CD4-positive, alpha-beta T cell treated with Interleukin-10 for 1 hour (primary cell): ENCODE measurements around the gene ARNT2.

Experiments
- DNase-seq: peaks from one replicate; pipeline ENCODE4 v3.0.0-alpha.2; 2020

Gene ARNT2

DNA sequence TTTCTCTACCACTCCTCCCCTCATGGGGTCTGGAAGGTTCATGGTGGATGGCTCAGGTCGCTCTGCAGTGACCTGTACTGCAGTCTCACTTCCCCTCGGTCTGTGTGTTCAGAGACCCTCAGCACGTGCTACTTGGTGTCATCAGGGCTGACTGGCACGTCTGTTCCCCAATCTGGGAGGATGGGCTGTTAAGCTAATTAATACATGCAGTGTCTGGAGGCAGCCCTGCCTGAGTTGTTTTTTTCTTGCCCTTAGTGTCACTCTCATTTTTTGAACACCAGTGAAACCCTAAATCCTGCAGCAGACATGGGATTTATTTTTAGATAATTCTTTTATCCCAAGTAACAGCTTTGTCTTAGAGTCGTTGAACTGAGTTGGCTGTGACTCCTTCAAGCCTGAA, 64.6 kb downstream of the ARNT2 start:
- no peak for DNase-seq

DNA sequence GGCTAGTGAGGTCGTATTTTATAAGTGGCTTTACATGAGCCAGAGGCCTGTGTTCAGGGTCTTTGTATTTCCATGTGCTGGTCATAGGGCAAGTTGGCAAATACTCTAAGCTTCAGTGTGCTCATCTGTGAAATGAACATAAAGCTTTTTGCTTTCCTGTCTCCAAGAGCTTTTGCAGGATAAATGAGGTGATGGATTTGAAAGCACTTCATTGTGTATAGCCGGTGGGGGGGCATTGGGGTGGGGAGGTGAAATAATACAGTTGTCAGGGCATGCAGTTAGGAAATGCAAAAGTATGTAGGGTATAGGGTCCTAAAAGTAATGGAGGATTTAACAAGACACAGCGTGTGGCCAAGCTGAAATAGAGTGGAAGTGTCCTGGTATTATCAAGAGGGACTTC, 67.7 kb downstream of the ARNT2 start:
- DNase-seq, result no peak

DNA sequence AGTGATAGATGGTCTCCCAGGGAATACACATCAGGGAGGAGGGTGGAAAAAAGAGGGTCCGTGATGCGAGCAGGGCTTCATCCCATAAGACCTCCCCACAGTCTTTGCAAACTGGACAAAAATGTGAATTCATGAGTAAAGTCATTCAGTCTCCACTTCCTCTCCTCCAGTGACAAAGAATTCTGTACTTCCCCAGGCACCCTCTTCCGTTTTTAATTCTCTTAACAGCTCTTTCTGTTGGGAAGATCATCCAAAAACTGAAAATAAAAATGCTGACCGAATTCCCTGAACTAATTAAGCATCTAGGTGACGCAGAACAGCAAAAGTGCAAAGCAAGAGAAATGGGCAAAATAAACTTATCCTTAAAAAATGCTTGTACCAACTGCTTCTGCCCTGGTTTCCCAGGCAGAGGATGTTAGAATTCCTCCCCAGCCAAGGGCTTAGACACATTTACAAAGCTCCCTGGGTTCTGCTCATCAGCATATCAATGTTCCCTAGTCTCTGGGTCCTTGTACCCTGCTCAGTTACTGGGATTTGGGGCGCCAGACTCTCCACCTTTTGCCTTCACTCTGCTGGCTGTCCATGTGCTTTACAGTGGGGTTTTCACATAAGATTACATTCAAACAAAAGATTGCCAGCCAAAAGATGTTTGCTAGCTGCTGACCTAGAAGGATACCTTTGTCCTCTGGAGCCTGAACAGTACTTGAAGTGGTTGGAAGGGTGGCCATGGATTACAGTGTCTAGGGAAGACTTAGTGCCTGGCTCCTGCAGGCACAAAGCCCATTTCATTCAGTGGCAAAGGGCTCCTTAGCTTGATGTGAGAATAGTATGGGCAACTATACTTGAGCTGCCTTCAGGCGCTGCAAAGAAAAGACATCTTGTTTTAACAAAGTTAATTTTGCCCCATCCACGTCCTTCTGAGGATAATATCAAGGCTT, 69.4 kb downstream of the ARNT2 start:
- DNase-seq, result no peak

DNA sequence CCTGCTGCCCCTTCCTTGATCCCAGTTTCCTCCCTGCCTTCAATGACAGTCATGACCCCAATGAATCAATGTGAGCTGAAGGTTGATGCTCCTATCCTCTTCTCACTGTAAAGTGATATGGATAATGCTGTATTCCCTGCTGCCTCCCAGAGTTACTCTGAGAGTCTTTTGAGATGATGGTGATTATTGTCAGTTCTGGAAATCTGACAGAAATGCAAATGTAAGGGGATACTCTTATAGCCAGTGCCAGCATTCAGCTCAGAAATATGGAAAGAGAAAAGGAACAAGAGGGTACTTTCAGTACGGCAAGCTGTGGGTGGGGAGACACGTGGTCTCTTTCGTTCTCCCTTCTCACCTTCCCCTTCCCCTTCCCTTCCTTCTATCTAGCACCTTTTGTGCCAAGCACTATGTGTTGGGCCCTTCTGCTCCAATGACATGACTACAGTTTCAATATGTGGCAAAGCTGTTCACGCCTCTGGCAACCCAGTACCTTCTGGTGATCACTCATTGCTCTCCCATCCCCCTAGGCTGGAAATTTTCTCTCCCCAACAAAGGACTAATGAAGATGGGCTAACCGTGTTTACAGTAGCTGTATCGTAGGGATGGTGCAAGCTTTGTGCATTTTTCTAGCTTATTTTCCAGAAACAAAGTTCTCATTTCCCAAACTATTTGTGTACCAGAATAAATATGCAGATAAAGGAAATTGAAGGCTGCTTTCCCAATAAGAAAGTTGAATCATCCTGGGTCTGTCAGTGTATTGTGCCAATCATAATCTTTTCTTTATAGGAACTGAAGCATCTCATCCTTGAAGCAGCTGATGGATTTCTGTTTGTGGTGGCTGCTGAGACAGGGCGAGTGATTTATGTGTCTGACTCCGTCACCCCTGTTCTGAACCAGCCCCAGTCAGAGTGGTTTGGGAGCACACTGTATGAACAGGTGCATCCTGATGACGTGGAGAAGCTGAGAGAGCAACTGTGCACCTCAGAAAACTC, 70.3 kb downstream of the ARNT2 start:
- no peak for DNase-seq

DNA sequence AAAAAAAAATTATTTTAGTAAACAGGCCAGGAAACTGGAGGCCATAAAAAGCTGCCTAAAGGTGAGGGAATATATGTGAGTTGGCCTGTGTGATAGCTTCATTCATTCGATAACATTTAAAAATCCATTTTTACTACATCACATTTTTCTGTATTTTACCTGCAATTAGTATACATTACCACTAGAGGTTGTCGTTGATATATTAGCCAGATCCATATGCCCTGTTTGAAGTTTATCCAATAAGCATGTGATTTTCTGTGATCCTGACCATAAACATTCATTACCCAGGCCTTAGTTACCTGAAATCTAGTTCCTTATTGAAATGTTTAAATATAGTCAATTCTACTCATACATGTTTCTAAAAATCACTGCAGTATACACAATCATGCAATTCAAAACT, 71.4 kb downstream of the ARNT2 start:
- DNase-seq, result no peak

DNA sequence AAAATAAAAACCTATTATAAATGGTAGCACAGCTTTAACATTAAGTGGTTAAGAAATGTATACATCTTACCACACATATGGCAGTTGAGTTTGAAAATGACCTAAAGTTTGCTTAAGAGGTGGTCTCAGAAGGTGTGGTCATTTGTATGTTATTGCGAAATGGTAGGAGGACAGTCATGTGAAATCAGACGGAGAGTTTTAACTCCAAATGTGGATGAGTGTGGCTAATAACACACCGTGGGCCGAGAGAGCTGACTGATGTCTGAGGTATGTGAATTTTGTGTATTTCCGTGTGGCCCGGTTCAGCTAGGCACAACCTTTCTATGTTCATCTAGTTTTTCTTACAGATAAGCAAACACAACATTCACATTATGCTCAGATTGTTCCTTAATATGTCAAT, 71.9 kb downstream of the ARNT2 start:
- no peak for DNase-seq

DNA sequence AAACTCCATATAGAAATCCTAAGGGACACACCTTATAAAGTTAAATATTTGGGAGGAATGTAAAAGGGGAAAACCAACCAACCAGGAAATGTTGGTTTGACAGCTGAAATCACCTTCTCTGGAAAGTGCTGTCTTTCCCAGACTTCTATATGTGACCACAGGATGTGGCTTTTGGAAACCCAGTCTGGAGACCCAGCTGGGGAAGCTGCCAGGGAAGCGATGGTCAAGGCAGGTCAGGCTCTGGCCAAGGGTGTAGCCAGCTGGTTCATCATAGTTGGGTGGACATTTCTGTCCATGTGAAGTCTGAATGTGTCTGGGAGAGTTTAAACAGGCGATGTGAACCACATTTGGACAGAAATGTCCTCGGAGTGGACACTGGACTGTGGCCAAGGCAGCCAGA, 73.9 kb downstream of the ARNT2 start:
- no peak for DNase-seq

DNA sequence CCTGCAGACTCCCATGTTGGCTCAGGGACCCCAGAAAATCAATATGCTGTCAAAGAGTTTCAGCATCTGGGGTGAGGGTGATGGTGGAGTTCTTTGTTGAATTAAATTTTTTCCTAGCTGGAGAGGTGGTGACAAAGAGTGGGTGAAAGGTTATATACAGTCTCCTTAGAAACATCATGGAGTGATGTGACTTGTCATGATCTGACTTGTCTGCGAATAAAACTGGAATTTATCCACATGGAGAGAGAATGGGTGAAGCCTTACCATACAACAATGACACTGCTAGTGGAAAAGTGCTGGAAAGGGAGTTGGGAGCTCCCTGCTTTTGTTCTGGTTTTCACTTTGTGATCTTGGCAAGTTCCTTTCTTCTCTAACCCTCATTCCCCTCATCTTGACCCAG, 75.0 kb downstream of the ARNT2 start:
- DNase-seq, result no peak

DNA sequence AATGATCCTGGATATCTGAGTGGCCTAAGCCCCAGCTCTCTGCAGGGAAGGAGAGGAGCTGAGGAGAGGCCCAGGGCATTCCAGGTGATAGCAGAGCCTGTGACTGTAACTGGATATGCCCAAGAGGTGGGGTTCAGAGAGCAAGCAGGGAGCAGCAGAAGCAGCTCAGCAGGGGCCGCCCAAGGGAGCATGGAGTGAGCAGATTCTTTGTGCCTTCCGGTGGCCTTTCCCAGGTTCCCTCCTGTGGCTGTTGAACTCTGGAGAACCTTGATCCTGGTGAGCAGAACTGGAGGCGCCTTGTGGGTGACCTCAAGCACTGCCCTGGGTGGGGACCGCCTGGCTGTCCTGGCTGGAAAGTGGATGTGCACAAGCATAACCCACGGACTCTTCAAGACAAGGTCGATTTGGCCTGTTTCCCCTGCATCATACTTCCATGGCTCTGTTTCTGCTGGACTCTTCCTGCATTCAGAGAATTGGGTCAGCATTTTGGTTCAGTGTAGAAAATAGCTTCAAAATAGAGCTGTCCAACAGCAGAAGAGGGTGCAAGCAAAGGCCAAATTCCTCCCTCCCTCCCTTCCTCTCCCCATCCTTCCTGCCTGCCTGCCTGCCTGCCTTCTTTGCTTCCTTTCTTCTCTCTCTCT, 76.1 kb downstream of the ARNT2 start:
- no peak for DNase-seq

DNA sequence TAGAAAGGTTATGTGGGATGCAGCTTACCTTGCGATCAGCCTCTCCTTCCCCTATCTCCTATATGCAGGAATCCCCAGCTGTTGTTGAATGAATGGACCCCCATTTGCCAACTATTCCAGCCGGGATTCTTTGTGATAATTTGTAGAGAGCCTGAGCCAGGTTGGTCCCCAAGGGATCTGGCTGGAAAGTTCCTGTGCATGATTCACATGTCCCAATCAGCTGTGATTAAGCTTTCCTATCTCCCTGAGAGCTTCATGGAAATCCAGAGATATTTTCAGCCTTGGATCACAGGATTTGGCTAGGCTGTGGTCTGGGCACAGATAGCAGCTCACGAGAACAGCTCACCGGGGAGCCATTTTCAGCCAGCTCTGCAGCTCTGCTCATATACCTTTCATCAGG, 76.7 kb downstream of the ARNT2 start:
- DNase-seq, result no peak

DNA sequence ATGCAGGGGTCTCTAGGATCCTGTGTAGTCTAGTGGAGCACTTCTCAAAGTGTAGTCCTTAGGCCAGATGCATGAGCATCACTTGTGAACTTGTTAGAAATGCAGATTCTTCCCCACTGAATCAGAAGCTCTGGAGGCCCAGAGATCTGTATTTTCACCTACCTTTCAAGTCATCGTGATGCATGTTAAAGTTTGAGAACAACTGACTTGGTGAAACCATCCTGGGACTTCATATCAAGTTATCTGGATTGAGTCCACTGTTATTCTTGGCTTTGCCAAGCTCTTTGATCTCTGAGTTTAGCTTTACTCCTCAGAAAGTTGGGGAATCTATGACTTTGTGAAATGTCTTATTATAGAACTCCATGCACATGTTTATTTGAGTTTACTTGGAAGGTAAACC, 78.5 kb downstream of the ARNT2 start:
- DNase-seq, result no peak

DNA sequence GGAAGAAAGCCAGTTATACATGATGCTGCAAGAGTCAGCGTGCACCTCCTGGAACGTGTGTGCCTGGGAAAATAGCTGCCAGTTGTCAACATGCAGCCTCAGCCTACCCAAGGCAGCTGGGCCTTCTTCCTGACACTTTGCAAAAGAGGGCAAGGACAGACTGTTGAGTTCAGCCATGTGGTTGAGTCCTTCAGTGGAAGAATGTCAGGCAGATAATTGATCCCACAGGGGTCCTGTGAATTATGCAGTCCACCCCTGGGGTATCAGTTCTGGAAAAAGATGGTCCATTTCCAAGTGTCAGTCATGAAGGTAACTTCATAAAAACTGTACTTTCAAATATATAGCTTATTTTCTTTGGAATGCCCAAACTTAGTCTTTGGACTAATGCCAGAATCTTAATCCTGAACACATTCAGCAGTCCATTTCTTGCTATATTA, 79.6 kb downstream of the ARNT2 start:
- no peak for DNase-seq

DNA sequence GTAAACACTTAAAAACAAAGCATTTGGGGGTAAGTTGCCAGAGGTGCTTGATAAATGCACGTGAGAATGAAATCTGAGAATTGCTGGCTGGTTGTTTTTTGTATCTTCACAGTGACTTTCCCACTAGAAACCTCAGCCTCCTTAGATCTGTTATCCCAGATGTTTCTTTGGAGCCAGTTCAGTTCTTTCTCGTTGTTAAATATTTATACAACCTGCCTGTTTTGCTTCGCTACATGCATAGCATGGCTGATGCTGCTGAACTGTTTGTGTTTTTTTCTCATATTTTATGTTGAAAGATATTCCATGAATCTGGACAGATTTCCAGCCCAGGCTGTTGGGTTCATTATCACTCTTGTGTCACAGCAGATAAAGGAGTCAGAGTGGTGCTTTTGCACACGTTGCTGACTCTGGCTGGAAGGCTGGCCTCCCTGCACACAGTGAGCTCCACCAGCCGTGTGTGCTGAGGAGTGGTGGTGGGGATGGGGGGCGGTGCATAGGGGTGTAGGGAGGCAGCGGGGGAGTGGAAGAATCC, 80.2 kb downstream of the ARNT2 start:
- no peak for DNase-seq

DNA sequence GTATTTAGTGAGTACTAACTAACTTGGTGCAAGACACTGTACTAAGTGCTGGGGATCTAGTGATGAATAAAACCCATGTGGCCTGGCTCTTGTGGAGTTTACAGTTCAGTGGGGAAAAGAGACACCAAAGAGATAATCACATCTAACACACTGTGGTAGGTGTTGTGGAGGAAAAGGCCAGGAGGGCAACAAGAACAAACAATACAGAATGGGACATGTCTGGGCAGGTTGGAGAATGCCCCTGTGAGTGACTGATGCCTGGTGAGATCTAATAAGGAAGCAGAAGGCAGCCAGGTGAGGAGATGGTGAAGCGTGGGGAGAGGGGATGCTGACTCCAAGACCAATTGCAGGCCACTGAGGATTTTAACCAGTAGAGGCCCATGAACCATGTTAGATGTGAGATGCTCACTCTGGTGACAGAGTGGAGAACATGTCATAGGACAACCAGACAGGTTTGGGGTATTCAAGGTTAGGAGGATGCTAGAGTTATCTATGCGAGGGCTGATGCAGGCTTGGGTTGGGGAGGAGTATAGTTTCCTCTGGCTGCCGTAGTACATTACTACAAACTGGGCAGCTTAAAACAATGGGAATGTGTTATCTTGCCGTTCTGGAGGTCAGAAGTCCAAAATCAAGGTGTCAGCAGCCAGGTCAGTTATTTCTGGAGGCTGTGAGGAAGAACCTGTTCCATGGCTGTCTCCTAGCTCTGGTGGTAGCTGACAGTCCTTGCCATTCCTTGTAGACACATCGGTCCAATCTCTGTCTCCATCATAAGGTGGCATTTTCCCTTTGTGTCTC, 81.4 kb downstream of the ARNT2 start:
- DNase-seq, result no peak

DNA sequence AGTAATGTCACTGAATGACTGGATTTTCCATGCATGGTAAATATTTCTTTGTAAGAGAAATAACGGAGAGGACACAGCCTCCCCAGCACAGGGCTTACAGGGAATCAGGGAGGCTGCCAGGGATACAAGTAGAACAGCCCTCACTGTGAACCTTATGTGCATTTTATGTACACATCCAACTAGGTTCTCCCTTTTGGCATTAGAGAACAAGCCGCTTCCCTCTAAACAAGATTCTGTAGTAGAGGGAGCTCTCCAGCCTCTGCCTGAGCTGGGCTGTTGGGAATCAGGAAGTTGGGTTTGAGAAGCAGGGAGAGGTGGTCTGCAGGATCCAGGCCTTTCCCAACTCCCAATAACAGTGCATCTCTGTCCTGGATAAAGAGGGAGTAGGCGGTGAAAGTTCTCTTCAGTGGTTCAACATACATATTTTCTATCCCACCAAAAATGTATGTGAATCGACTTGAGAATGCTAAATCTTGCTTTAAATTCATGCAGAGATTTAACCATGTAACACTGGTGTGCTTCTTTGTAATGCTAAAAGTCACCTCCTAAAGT, 83.7 kb downstream of the ARNT2 start:
- DNase-seq, result no peak

DNA sequence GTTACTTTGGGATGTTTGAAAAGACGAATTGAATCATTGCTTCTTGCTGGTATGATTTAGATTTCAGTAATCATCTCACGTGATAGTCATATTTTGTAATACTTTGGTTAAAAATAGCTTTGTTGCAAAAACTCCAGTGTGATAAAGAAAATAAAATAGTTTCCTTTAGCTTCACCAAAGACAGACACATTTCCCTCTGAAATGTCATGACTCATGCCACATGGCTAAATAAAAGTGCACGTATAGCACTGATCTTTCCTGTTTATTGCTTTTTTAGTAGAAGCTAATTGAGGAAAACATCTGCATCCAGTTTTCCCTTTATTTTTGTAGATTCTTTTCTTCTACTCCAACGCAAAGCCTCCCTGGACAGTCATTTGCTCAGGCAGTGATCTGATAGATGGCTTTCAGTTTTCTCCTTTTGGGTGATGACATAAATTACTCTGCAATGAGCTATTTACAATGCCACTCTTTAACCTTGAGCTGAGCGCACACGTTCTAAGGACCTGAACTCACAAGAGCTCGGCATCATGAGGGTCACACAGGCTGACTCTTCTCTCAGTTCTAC, 84.9 kb downstream of the ARNT2 start:
- no peak for DNase-seq

DNA sequence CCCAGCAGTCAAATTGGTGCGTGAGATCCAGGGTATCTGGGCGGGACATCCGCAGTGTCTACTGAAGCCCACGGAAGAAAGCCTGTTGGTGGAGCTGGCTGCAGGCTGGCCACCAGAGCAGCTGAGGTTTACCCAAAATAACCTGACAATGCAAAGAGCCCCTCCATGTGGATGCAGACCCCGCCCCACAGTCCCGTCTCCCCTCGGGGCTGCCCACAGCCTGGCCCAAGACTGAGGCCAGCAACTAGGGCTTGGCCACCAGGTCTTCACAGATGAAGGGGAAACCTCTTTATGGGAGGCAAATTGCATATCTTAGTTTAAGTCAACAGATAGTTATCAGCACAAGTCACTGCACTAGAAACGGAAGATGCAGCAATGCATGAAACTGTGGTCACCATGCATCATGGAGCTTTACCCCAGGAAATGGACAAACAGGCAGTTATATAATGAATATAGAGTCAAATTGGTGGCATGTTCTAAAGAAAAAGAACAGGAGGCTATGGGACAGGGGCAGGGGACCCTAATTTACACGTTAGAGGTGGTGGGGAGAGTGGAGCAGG, 86.3 kb downstream of the ARNT2 start:
- DNase-seq, result no peak

DNA sequence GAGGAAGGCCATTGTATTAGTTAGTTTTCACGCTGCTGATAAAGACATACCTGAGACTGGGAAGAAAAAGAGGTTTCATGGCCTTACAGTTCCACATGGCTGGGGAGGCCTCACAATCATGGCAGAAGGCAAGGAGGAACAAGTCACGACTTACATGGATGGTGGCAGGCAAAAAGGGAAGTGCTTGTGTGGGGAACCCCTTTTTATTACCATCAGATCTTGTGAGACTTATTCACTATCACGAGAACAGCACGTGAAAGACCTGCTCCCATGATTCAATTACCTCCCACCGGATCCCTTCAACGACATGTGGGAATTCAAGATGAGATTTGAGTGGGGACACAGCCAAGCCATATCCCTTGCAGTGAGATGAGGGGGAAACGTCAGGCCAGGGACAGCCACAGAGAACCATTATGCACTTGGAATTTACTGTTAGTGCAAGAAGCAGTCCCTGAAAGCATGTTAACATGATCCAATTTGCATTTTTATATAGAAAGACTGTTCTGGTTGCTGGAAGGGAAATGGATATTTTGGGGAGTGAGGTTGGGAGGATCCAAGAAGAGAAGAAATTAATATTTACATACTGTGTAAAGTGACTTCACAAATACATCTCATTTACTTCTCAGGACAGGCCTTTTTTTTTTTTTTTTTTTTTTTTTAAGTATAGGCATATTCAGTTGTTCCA, 87.1 kb downstream of the ARNT2 start:
- no peak for DNase-seq

DNA sequence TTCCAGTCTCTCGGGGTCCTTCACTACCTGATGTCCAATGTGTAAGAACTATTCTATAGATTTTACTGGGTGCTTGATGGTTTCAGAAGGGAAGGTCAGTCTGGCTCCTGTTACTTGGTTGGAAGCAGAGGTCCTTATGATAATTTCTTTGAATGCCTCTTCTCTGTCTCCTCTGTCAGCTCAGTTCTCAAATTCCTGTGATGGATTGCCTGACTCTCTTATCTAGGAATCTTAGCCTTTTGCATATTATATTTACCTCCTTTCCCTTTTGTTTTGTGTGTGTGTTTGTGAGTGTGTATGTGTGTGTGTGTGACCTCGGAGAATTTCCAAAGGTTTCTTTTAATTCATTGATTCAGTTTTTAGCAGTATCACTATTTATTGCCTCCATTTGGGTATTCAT, 88.2 kb downstream of the ARNT2 start:
- no peak for DNase-seq

DNA sequence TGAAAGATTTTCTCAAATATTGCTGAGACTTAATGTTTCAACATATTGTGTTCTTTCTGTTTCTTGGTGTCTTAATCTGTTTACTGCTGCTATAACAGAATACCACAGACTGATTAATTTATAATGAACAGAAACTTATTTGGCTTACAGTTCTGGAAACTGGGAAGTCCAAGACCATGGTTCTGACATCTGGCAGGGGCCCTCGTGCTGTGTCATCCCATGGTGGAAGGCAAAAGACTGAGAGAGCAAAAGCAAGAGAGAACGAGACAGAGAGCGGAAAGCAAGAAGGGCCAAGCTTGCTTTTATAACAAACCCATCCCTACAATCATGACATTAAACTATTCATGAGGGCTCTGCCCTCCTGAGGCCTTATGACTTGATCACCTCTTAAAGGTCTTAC, 88.7 kb downstream of the ARNT2 start:
- DNase-seq, result no peak
